HepG2 (cell line): ENCODE data around the gene U2AF2. TPM values are rescaled to one million over a fixed set of nuclear protein-coding genes. Genes with fewer than 3 reads are reported as not detected.
A peak's percentile ranks its signal among the peaks of the same experiment; 100 is the strongest.

Experiments used
- AHDC1 ChIP-seq: sonication (generic); formaldehyde crosslinking; IDR thresholded peaks from 2 replicates; pipeline ENCODE4 v1.5.1; 2020; ENCODE audit warnings: mild to moderate bottlenecking, missing genetic modification reagents, borderline replicate concordance
- CREB1 ChIP-seq, 2 experiments: fragments of 450-650 bp in 1 of 2; IDR thresholded peaks; 2 replicates each; pipeline ENCODE4 v1.6.1; 2016 to 2017; ENCODE audit warnings: control low read depth in 1 of 2, mild to moderate bottlenecking in 1 of 2, missing compliant biosample characterization in 1 of 2, missing genetic modification characterization in 1 of 2
- GATAD2A ChIP-seq: IDR thresholded peaks from 2 replicates; pipeline ENCODE4 v1.6.1; 2016
- HINFP ChIP-seq: sonication (generic); formaldehyde crosslinking; IDR thresholded peaks from 2 replicates; pipeline ENCODE4 v1.4.0; 2020; ENCODE audit warnings: low read depth, mild to moderate bottlenecking, missing genetic modification reagents
- MAX ChIP-seq: IDR thresholded peaks from 2 replicates; pipeline ENCODE4 v1.6.1; 2012; ENCODE audit warnings: inconsistent platforms
- MED8 ChIP-seq: sonication (generic); formaldehyde crosslinking; IDR thresholded peaks from 2 replicates; pipeline ENCODE4 v1.8.1; 2023; ENCODE audit warnings: mild to moderate bottlenecking, missing genetic modification reagents; ENCODE audit not compliant: insufficient replicate concordance
- RBM39 ChIP-seq: fragments of 200-400 bp; formaldehyde crosslinking; IDR thresholded peaks from one replicate; pipeline ENCODE4 v1.6.1; 2018; ENCODE audit warnings: antibody characterized with exemption, mild to moderate bottlenecking, low read depth, low read length; ENCODE audit not compliant: poor library complexity, severe bottlenecking
- RORA ChIP-seq: sonication (generic); formaldehyde crosslinking; IDR thresholded peaks from 2 replicates; pipeline ENCODE4 v1.5.0; 2020; ENCODE audit warnings: mild to moderate bottlenecking, missing genetic modification reagents, moderate library complexity
- SNAI1 ChIP-seq: sonication (generic); formaldehyde crosslinking; IDR thresholded peaks from 2 replicates; pipeline ENCODE4 v1.5.0; 2020; ENCODE audit warnings: mild to moderate bottlenecking, missing genetic modification reagents, borderline replicate concordance
- STAG1 ChIP-seq: sonication (generic); formaldehyde crosslinking; IDR thresholded peaks from 2 replicates; pipeline ENCODE4 v1.4.0; 2020; ENCODE audit warnings: missing genetic modification reagents
- THAP11 ChIP-seq: IDR thresholded peaks from 2 replicates; pipeline ENCODE4 v1.6.1; 2016; ENCODE audit warnings: missing biosample characterization, missing genetic modification reagents
- ZGPAT ChIP-seq: IDR thresholded peaks from 2 replicates; pipeline ENCODE4 v1.6.1; 2016; ENCODE audit warnings: mild to moderate bottlenecking
- ZKSCAN8 ChIP-seq: IDR thresholded peaks from 2 replicates; pipeline ENCODE4 v1.6.1; 2016; ENCODE audit warnings: borderline replicate concordance, missing genetic modification reagents, missing compliant biosample characterization
- ZNF574 ChIP-seq: sonication (generic); formaldehyde crosslinking; IDR thresholded peaks from 2 replicates; pipeline ENCODE4 v1.4.0; 2020; ENCODE audit warnings: missing genetic modification reagents
- ZNF597 ChIP-seq: sonication (generic); formaldehyde crosslinking; IDR thresholded peaks from 2 replicates; pipeline ENCODE4 v1.5.0; 2020; ENCODE audit warnings: missing genetic modification reagents
- polyA plus RNA-seq, 8 experiments: library from polyadenylated mRNA; depleted of rRNA in 3 of 8; stranded (reverse) in 7 of 8; unstranded in 1 of 8; fragments of >200 nt; fragmentation: Illumina TruSeq in 4 of 8; extraction: Trizol in 4 of 8; gene quantifications; 2 replicates each; pipeline versions ENCODE4 v1.2.1 to v1.2.3, GENCODE V29; 2011 to 2016; ENCODE audit warnings: low read depth in 4 of 8, missing spikeins in 1 of 8, mixed read lengths in 1 of 8; ENCODE audit not compliant: insufficient read depth in 1 of 8
- total RNA-seq, 5 experiments: library from RNA; depleted of rRNA; stranded (reverse); fragments of >200 nt; fragmentation: Illumina TruSeq; extraction: Trizol; gene quantifications; 2 replicates each; pipeline ENCODE4 v1.2.3, GENCODE V29; 2016; ENCODE audit warnings: low read depth in 1 of 5

U2AF2 gene
- total and polyA plus RNA-seq, 2 of the 13 experiments (the other 11 are each of a cell fraction or from before 2014, with no cell fraction given) = 84.3 to 124 TPM

- TF ChIP-seq CREB1 (IDR thresholded peaks at IDR 0.05) (peak; percentile 36; the same call in 1 of the 2 replicates), CREB1 (CRISPR knock-in tag; IDR thresholded peaks at IDR 0.05) (no peak), SNAI1 (CRISPR knock-in tag) (no peak), ZKSCAN8 (CRISPR knock-in tag) (peak; percentile 34; the same call in 1 of the 2 replicates), HINFP (0 out of 2 replicates have a peak, but pooled peaks have one; percentile 20), ZGPAT (peak; percentile 82), GATAD2A (CRISPR knock-in tag) (peak; percentile 59), STAG1 (peak; percentile 66), THAP11 (peak; percentile 91), ZNF597 (CRISPR knock-in tag) (no peak), MAX (peak; percentile 73; the same call in 1 of the 2 replicates), ZNF574 (CRISPR knock-in tag) (peak; percentile 99), RORA (CRISPR knock-in tag) (0 out of 2 replicates have a peak, but pooled peaks have one; percentile 81), MED8 (CRISPR knock-in tag) (no peak), RBM39 (peak; percentile 46), AHDC1 (peak; percentile 56; the same call in 1 of the 2 replicates)
These were observed 1.0 kb upstream of the U2AF2 start (continued) for GRCh38 chr19:55653651-55654322.
